HepG2 (cell line): ENCODE data around the gene NSMCE1. TPM values are rescaled to one million over a fixed set of nuclear protein-coding genes. Genes with fewer than 3 reads are reported as not detected.

ENCODE experiments used
- ATAC-seq: fragments of 200-7000 bp; cut with Tn5 transposase; 3 replicates; pipeline ENCODE4 v1.9.1; 2020; ENCODE audit warnings: mild to moderate bottlenecking, moderate library complexity
- BruUV-seq: library from RNA; stranded (reverse); fragments of 400-500 nt; replicated peaks from 2 replicates; lab custom pipeline; 2021; lab: Mats Ljungman, UMichigan
- CTCF ChIA-PET: fragments of 300-600 bp; formaldehyde crosslinking; extraction: SDS; loops from one replicate; lab custom pipeline; 2021; ENCODE audit warnings: low total read pairs, inconsistent platforms, low intra/inter-chr PET ratio; lab: Yijun Ruan, JAX
- POLR2A ChIA-PET: fragments of 350-600 bp; sonication (Branson Sonifier 250); formaldehyde crosslinking; loops from one replicate; lab custom pipeline; 2020; ENCODE audit warnings: antibody characterized with exemption, inconsistent platforms; lab: Yijun Ruan, JAX
- DNase-seq: peaks from one replicate; pipeline ENCODE4 v3.0.0-alpha.2; 2015; ENCODE audit warnings: low spot score
- FAIRE-seq: peaks from 3 replicates; lab custom pipeline; 2011; peaks lifted over from hg19 to GRCh38; lab: Jason Lieb, UNC
- H2AFZ ChIP-seq: one replicate; pipeline ENCODE4 v1.6.1; 2011; ENCODE audit warnings: low read length, inconsistent platforms
- H3K27ac ChIP-seq: fragments of 300-600 bp; 3 replicates; pipeline ENCODE4 v1.8.0; 2011; ENCODE audit warnings: mixed run types, mild to moderate bottlenecking, mixed read lengths, low read length, inconsistent platforms; ENCODE audit not compliant: insufficient read depth; ENCODE audit errors: extremely low read length
- H3K27me3 ChIP-seq, 2 experiments: fragments of 200-600 bp in 1 of 2; 2 replicates in 1 of 2; 3 replicates in 1 of 2; pipeline versions ENCODE4 v1.6.0 to v1.8.0; 2011; ENCODE audit warnings: low read length in 2 of 2, mild to moderate bottlenecking in 2 of 2, moderate library complexity in 2 of 2, inconsistent platforms in 1 of 2; ENCODE audit not compliant: insufficient read depth in 2 of 2, control insufficient read depth in 1 of 2
- H3K36me3 ChIP-seq, 2 experiments: fragments of 200-600 bp in 1 of 2; replicated peaks in 1 of 2; 2 replicates in 1 of 2; 3 replicates in 1 of 2; pipeline versions ENCODE4 v1.5.1 to v1.8.0; 2011; ENCODE audit warnings: low read length in 2 of 2, inconsistent platforms in 1 of 2; ENCODE audit not compliant: insufficient read depth in 2 of 2, control insufficient read depth in 1 of 2
- H3K4me1 ChIP-seq: 2 replicates; pipeline ENCODE4 v1.5.1; 2012; ENCODE audit warnings: low read length, inconsistent platforms; ENCODE audit not compliant: insufficient read depth
- H3K4me2 ChIP-seq: 2 replicates; pipeline ENCODE4 v1.6.0; 2011; ENCODE audit warnings: low read depth, low read length, inconsistent platforms
- H3K4me3 ChIP-seq, 3 experiments: fragments of 200-600 bp in 1 of 3; sonication (generic), shearing (Covaris generic) in 1 of 3; replicated peaks in 1 of 3; 2 replicates each; pipeline ENCODE4 v1.5.1; 2011 to 2016; ENCODE audit warnings: low read length in 3 of 3, inconsistent platforms in 2 of 3, low read depth in 2 of 3, mild to moderate bottlenecking in 2 of 3, control low read depth in 1 of 3, mixed read lengths in 1 of 3; ENCODE audit not compliant: insufficient read depth in 1 of 3
- H3K79me2 ChIP-seq: one replicate; pipeline ENCODE4 v1.6.1; 2011; ENCODE audit warnings: low read length, inconsistent platforms; ENCODE audit not compliant: insufficient read depth
- H3K9ac ChIP-seq: 2 replicates; pipeline ENCODE4 v1.6.0; 2011; ENCODE audit warnings: mild to moderate bottlenecking, low read depth, low read length, inconsistent platforms; ENCODE audit not compliant: insufficient read depth
- H3K9me3 ChIP-seq: 2 replicates; pipeline ENCODE4 v1.5.1; 2012; ENCODE audit warnings: mild to moderate bottlenecking, low read length
- H4K20me1 ChIP-seq: 2 replicates; pipeline ENCODE4 v1.6.0; 2011; ENCODE audit warnings: inconsistent platforms, mild to moderate bottlenecking, low read length, moderate library complexity; ENCODE audit not compliant: insufficient read depth
- ATF7 ChIP-seq, 2 experiments: fragments of 450-650 bp in 1 of 2; sonication (generic) in 1 of 2; formaldehyde crosslinking in 1 of 2; IDR thresholded peaks; 2 replicates each; pipeline versions ENCODE4 v1.4.0 to v1.6.1; 2016 to 2020; ENCODE audit warnings: antibody characterized with exemption in 1 of 2, mild to moderate bottlenecking in 1 of 2, missing genetic modification reagents in 1 of 2
- CREB1 ChIP-seq, 2 experiments: fragments of 450-650 bp in 1 of 2; IDR thresholded peaks; 2 replicates each; pipeline ENCODE4 v1.6.1; 2016 to 2017; ENCODE audit warnings: control low read depth in 1 of 2, mild to moderate bottlenecking in 1 of 2, missing compliant biosample characterization in 1 of 2, missing genetic modification characterization in 1 of 2
- NFYB ChIP-seq: sonication (generic); formaldehyde crosslinking; IDR thresholded peaks from 2 replicates; pipeline ENCODE4 v1.4.0; 2020; ENCODE audit warnings: missing genetic modification reagents
- NFYC ChIP-seq: IDR thresholded peaks from 2 replicates; pipeline ENCODE4 v1.6.1; 2016; ENCODE audit warnings: missing genetic modification reagents, missing compliant biosample characterization
- THAP9 ChIP-seq: sonication (generic); formaldehyde crosslinking; IDR thresholded peaks from 2 replicates; pipeline ENCODE4; 2020; ENCODE audit warnings: missing genetic modification reagents, mild to moderate bottlenecking, borderline replicate concordance
- ZNF234 ChIP-seq: sonication (generic); formaldehyde crosslinking; conservative IDR thresholded peaks from 2 replicates; pipeline ENCODE4 v1.5.1; 2020; ENCODE audit warnings: mild to moderate bottlenecking, missing genetic modification reagents
- ZNF329 ChIP-seq: sonication (generic); formaldehyde crosslinking; IDR thresholded peaks from 2 replicates; pipeline ENCODE4 v1.9.0; 2021; ENCODE audit warnings: low read depth, mild to moderate bottlenecking, missing genetic modification reagents
- WGBS: methylation state at CpG from one replicate; pipeline ENCODE4 v1.1.6; 2017; ENCODE audit warnings: low lambda C conversion rate; 5-methylcytosine and 5-hydroxymethylcytosine counted together
- in situ Hi-C: cut with HindIII; loops from 2 replicates; pipeline ENCODE4 v1.10.0; 2017; ENCODE audit warnings: low pct_unique_long_range_greater_than_20kb; ENCODE audit not compliant: extremely low pct_ligation_motif_present
- intact Hi-C: fragments of 100-400 bp; cut with micrococcal nuclease; formaldehyde crosslinking; loops from one replicate; pipeline ENCODE4 v1.10.0; 2022; ENCODE audit not compliant: unreplicated experiment
- polyA plus RNA-seq, 8 experiments: library from polyadenylated mRNA; depleted of rRNA in 3 of 8; stranded (reverse) in 7 of 8; unstranded in 1 of 8; fragments of >200 nt; fragmentation: Illumina TruSeq in 4 of 8; extraction: Trizol in 4 of 8; gene quantifications; 2 replicates each; pipeline versions ENCODE4 v1.2.1 to v1.2.3, GENCODE V29; 2011 to 2016; ENCODE audit warnings: low read depth in 4 of 8, missing spikeins in 1 of 8, mixed read lengths in 1 of 8; ENCODE audit not compliant: insufficient read depth in 1 of 8
- total RNA-seq, 5 experiments: library from RNA; depleted of rRNA; stranded (reverse); fragments of >200 nt; fragmentation: Illumina TruSeq; extraction: Trizol; gene quantifications; 2 replicates each; pipeline ENCODE4 v1.2.3, GENCODE V29; 2016; ENCODE audit warnings: low read depth in 1 of 5

NSMCE1 gene
- total and polyA plus RNA-seq, 2 of the 13 experiments (the other 11 are each of a cell fraction or from before 2014, with no cell fraction given): 42.7 to 52.9 TPM

GRCh38 chr16:27217256-27217655 lies 51.3 kb downstream of the NSMCE1 start:
- ChIA-PET CTCF (no interaction called here), POLR2A (no interaction called here)
- H2AFZ ChIP-seq: no peak overlapping the region
- no peak overlapping the region for H3K9ac ChIP-seq
- no peak for TF ChIP-seq THAP9 (CRISPR knock-in tag)
- no peak for TF ChIP-seq ZNF234
- TF ChIP-seq ZNF329 (CRISPR knock-in tag): no peak
- TF ChIP-seq ATF7 (IDR thresholded peaks at IDR 0.05): peak; percentile 95
- no peak for TF ChIP-seq ATF7 (CRISPR knock-in tag; IDR thresholded peaks at IDR 0.05)
- TF ChIP-seq NFYB: 0 out of 2 replicates have a peak, but pooled peaks have one; percentile 28
- peak; percentile 18; the same call in 1 of the 2 replicates for TF ChIP-seq NFYC (CRISPR knock-in tag)
- TF ChIP-seq CREB1 (IDR thresholded peaks at IDR 0.05): peak; percentile 88
- no peak for TF ChIP-seq CREB1 (CRISPR knock-in tag; IDR thresholded peaks at IDR 0.05)
- in situ Hi-C loops: no loop called here
- DNase-seq: no peak
- H3K4me1 ChIP-seq: peaks cover 18% of the 10 kb centered on the region
- peaks cover under 1 to 3% of the 10 kb centered on the region in 2 experiments; a peak in 4 of 5 replicates for H3K36me3 ChIP-seq
- no peaks in the 10 kb centered on the region for H4K20me1 ChIP-seq
- H3K27ac ChIP-seq: no peak overlapping the region
- no peaks in the 10 kb centered on the region for H3K27me3 ChIP-seq
- intact Hi-C loops: no loop called here
- 96% methylated on average over 10 of the region's 10 CpGs for WGBS
- no peaks in the 10 kb centered on the region for H3K9me3 ChIP-seq
- BruUV-seq: no TSS peak
- H3K79me2 ChIP-seq: no peaks in the 10 kb centered on the region
- no peak overlapping the region for H3K4me2 ChIP-seq
- ATAC-seq: no peak
- H3K4me3 ChIP-seq: no peak overlapping the region
- FAIRE-seq: no peak
